ENCODE measurements around the gene PTPRG.

Gene PTPRG

GRCh38 chr3:61928776-61929314, 367.5 kb downstream of the PTPRG start:
- TF ChIP-seq, protein P1, sequence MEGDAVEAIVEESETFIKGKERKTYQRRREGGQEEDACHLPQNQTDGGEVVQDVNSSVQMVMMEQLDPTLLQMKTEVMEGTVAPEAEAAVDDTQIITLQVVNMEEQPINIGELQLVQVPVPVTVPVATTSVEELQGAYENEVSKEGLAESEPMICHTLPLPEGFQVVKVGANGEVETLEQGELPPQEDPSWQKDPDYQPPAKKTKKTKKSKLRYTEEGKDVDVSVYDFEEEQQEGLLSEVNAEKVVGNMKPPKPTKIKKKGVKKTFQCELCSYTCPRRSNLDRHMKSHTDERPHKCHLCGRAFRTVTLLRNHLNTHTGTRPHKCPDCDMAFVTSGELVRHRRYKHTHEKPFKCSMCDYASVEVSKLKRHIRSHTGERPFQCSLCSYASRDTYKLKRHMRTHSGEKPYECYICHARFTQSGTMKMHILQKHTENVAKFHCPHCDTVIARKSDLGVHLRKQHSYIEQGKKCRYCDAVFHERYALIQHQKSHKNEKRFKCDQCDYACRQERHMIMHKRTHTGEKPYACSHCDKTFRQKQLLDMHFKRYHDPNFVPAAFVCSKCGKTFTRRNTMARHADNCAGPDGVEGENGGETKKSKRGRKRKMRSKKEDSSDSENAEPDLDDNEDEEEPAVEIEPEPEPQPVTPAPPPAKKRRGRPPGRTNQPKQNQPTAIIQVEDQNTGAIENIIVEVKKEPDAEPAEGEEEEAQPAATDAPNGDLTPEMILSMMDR (conservative IDR thresholded peaks at IDR 0.05; ENCODE audit: control insufficient read depth, insufficient read depth, low read depth, low read length), result no peak
- H3K4me3 ChIP-seq (ENCODE audit: control insufficient read depth, low read depth, low read length), result no peak overlapping the region
- no peak for DNase-seq (ENCODE audit: low read depth)

DNA sequence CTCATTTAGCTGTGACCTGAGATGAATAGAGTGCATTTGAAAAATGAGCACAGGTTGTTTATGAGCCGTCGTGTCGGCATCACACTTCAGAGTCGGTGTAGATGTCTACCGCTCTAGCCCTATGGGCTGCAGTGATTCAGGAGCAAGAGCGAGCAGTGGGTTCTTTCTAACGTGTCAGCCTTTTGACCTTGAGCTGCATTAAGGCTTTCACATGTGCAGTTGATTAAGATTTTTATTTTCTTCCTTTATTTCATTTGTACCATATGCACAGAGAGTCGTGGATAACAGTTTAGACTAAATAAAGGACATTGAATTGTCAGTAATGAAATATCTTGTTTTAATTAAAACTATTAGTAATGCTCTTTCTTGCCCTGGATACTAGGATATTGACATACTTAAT, 368.2 kb downstream of the PTPRG start:
- no peak overlapping the region for H3K4me3 ChIP-seq (ENCODE audit: control insufficient read depth, low read depth, low read length)
- DNase-seq (ENCODE audit: low read depth), result peak; percentile 18
- TF ChIP-seq, protein P1 (conservative IDR thresholded peaks at IDR 0.05; ENCODE audit: control insufficient read depth, insufficient read depth, low read depth, low read length), result no peak

- TF ChIP-seq, protein P1 (conservative IDR thresholded peaks at IDR 0.05; ENCODE audit: control insufficient read depth, insufficient read depth, low read depth, low read length), result no peak
- H3K4me3 ChIP-seq (ENCODE audit: control insufficient read depth, low read depth, low read length), result no peak overlapping the region
- DNase-seq (ENCODE audit: low read depth), result no peak
Measured at GRCh38 chr3:61932499-61932898, 371.1 kb downstream of the PTPRG start.

DNA sequence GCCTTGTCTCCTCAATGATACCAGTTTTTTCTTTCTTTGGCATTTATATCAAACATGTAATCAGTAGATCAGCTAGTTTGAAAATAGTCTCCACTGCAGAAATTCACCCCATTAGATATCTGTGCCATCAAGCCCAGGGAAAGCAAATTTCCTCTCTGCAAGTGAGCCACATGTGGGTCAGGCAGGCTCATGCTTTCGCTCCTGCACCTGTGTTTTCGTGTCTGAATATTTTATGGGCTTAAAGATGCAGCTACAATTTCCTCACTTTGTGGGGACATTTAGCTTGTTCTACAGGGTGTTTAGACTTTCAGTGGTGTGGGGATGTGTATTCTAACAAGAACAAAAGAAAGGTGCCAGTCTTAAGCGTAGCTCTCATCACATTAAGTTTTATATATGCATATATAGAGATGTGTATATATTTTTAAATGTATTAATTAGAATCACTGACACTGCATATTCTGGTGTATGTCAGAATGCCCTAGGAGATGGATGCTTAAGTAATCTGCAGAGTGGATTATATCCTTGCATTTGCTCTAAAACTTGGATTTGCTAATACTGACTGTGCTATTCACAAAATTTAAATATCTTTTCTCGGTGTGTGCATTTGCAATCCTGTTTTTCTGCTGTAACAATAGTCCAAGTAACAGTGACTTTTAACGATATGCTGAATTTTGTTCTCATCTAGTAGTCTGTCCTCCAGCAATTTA, 372.6 kb downstream of the PTPRG start:
- TF ChIP-seq, protein P1 (conservative IDR thresholded peaks at IDR 0.05; ENCODE audit: control insufficient read depth, insufficient read depth, low read depth, low read length), result no peak
- no peak for DNase-seq (ENCODE audit: low read depth)
- H3K4me3 ChIP-seq (ENCODE audit: control insufficient read depth, low read depth, low read length), result no peak overlapping the region

DNA sequence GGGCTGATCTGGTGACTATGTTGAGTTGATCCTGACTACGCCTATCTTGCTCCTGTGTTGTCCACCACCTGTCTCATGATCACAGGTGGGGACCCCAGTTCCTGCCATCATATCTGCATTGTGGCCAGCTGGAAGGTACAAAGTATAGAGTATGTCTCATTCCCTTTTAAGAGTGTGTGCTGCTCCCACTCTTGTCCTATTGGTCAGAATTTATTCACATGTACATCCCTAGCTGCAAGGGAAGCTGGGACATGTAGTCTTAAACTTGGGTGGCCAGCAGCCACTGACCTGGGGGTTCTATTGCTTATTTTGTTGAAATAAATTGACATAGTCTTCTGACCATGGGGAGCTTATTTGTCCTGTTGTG, 373.1 kb downstream of the PTPRG start:
- TF ChIP-seq, protein P1 (conservative IDR thresholded peaks at IDR 0.05; ENCODE audit: control insufficient read depth, insufficient read depth, low read depth, low read length), result no peak
- DNase-seq (ENCODE audit: low read depth), result no peak
- no peak overlapping the region for H3K4me3 ChIP-seq (ENCODE audit: control insufficient read depth, low read depth, low read length)

DNA sequence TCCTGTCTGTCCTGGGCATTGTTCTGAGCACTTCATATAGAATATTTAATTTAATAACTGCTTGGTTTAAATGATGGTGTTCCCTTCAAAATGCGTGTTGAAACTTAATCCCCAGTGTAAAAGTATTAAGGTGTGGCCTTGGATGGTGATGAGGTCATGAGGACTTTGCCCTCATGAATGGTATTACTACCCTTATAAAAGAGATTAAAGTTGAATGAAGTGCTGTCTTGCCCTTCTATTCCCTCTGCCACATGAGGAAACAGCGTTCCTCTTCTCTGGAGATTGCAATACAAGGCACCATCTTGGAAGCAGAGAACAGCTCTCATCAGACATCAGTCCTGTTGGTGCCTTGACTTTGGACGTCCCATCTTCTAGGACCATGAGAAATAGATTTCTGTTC, 374.4 kb downstream of the PTPRG start:
- TF ChIP-seq, protein P1 (conservative IDR thresholded peaks at IDR 0.05; ENCODE audit: control insufficient read depth, insufficient read depth, low read depth, low read length), result no peak
- no peak for DNase-seq (ENCODE audit: low read depth)
- no peak overlapping the region for H3K4me3 ChIP-seq (ENCODE audit: control insufficient read depth, low read depth, low read length)
